ENCODE results near the gene TWF2. TPM values are rescaled to one million over a fixed set of nuclear protein-coding genes. Genes with fewer than 3 reads are reported as not detected.

TWF2 gene
- total and polyA plus RNA-seq, 10 of the 15 experiments (the other 5 are each of a cell fraction or from before 2014, with no cell fraction given), result 0.16 to 106 (median 68.5) TPM

- intact Hi-C loops (cut with micrococcal nuclease; ENCODE audit: unreplicated experiment) (no loop called here), in situ Hi-C loops (cut with MboI) (no loop called here)
- H3K9ac ChIP-seq (ENCODE audit: control insufficient read depth, insufficient read depth, low read length), result no peak overlapping the region
- H3K4me2 ChIP-seq (ENCODE audit: control insufficient read depth, insufficient read depth), result no peak overlapping the region
- peaks cover 26% of the 10 kb centered on the region for H3K4me1 ChIP-seq (ENCODE audit: control insufficient read depth, insufficient read depth, low read length)
- TF ChIP-seq IKZF2 (IDR thresholded peaks at IDR 0.05) (no peak), SPI1 (IDR thresholded peaks at IDR 0.05; ENCODE audit: borderline replicate concordance, insufficient read depth, low read depth, low read length) (no peak)
- H2AFZ ChIP-seq (ENCODE audit: control insufficient read depth, low read depth, low read length), result no peak overlapping the region
- POLR2A ChIA-PET, result no interaction called here
- no peaks in the 10 kb centered on the region for H3K27me3 ChIP-seq (replicated peaks in 1 of 2; ENCODE audit: control insufficient read depth in 2 of 2, insufficient read depth in 2 of 2, low read length in 1 of 2)
- CTCF ChIA-PET, result interaction anchor here (5.3 kb wide), 1 partner anchor 7 kb away, joined by 53 read pairs; no protein-coding TSS in a partner anchor
- FAIRE-seq (no peak), ATAC-seq (no peak), DNase-seq (ENCODE audit: low read depth, low spot score) (no peak)
- SMC1A ChIA-PET (ENCODE audit: uncharacterized antibody, unreplicated experiment), result no interaction called here
- 98% methylated on average over 10 of the region's 10 CpGs for WGBS (ENCODE audit: insufficient coverage, insufficient replicate concordance, low lambda C conversion rate, missing lambda C conversion rate)
- peaks cover 3% of the 10 kb centered on the region for H3K79me2 ChIP-seq (ENCODE audit: control insufficient read depth, insufficient read depth, low read length)
- RAD21 ChIA-PET (ENCODE audit: unreplicated experiment), result no interaction called here
- no peak overlapping the region for H3K4me3 ChIP-seq
- H4K20me1 ChIP-seq (ENCODE audit: control insufficient read depth, insufficient read depth), result no peaks in the 10 kb centered on the region
- no peak overlapping the region for H3K27ac ChIP-seq (ENCODE audit: control insufficient read depth, insufficient read depth)
- no TSS peak for BruUV-seq (replicated peaks)
- H3K9me3 ChIP-seq (replicated peaks; ENCODE audit: control insufficient read depth, insufficient read depth, low read length), result no peaks in the 10 kb centered on the region
- H3K36me3 ChIP-seq (ENCODE audit: control insufficient read depth in 2 of 2, insufficient read depth in 2 of 2, low read length in 1 of 2), result peaks cover 12 to 27% of the 10 kb centered on the region in 2 experiments; a peak in 3 of 4 replicates
Measured at GRCh38 chr3:52228266-52228665, 10.7 kb downstream of the TWF2 start.

- H3K79me2 ChIP-seq (ENCODE audit: control insufficient read depth, insufficient read depth, low read length), result peaks cover 3% of the 10 kb centered on the region
- BruUV-seq (replicated peaks), result no TSS peak
- no peaks in the 10 kb centered on the region for H3K27me3 ChIP-seq (replicated peaks in 1 of 2; ENCODE audit: control insufficient read depth in 2 of 2, insufficient read depth in 2 of 2, low read length in 1 of 2)
- POLR2A ChIA-PET, result interaction anchor here (3.1 kb wide), 1 partner anchor 51 kb away, joined by 34 read pairs; the partner anchor contains the start of gene WDR82
- ATAC-seq (no peak), DNase-seq (ENCODE audit: low read depth, low spot score) (no peak), FAIRE-seq (no peak)
- H3K4me2 ChIP-seq (ENCODE audit: control insufficient read depth, insufficient read depth), result no peak overlapping the region
- SMC1A ChIA-PET (ENCODE audit: uncharacterized antibody, unreplicated experiment), result interaction anchor here (3.9 kb wide), 1 partner anchor 10 kb away, joined by 25 read pairs; the partner anchor contains the start of gene TWF2
- H3K9ac ChIP-seq (ENCODE audit: control insufficient read depth, insufficient read depth, low read length), result no peak overlapping the region
- H3K4me3 ChIP-seq, result no peak overlapping the region
- no peak overlapping the region for H2AFZ ChIP-seq (ENCODE audit: control insufficient read depth, low read depth, low read length)
- RAD21 ChIA-PET (ENCODE audit: unreplicated experiment), result no interaction called here
- in situ Hi-C loops (cut with MboI) (no loop called here), intact Hi-C loops (cut with micrococcal nuclease; ENCODE audit: unreplicated experiment) (no loop called here)
- CTCF ChIA-PET, result interaction anchor here (0.9 to 2.8 kb wide), 3 partner anchors 9 to 111 kb away, joined by 3 to 25 read pairs (median 5); partner anchors contain the start of gene TWF2
- H3K27ac ChIP-seq (ENCODE audit: control insufficient read depth, insufficient read depth), result no peak overlapping the region
- H3K9me3 ChIP-seq (replicated peaks; ENCODE audit: control insufficient read depth, insufficient read depth, low read length), result no peaks in the 10 kb centered on the region
- peaks cover 26% of the 10 kb centered on the region for H3K4me1 ChIP-seq (ENCODE audit: control insufficient read depth, insufficient read depth, low read length)
- WGBS (ENCODE audit: insufficient coverage, insufficient replicate concordance, low lambda C conversion rate, missing lambda C conversion rate), result 91% methylated on average over 7 of the region's 7 CpGs
- peaks cover 12 to 25% of the 10 kb centered on the region in 2 experiments; a peak in 3 of 4 replicates for H3K36me3 ChIP-seq (ENCODE audit: control insufficient read depth in 2 of 2, insufficient read depth in 2 of 2, low read length in 1 of 2)
- no peaks in the 10 kb centered on the region for H4K20me1 ChIP-seq (ENCODE audit: control insufficient read depth, insufficient read depth)
- TF ChIP-seq ZNF687 (IDR thresholded peaks at IDR 0.05), result no peak
- no peak for TF ChIP-seq POU2F2 (IDR thresholded peaks at IDR 0.05; ENCODE audit: borderline replicate concordance, low read depth, low read length)
- TF ChIP-seq CHD2 (IDR thresholded peaks at IDR 0.05; ENCODE audit: borderline replicate concordance, low read depth, low read length), result no peak
- TF ChIP-seq HDAC2 (IDR thresholded peaks at IDR 0.05), result no peak
- TF ChIP-seq NR2C1 (IDR thresholded peaks at IDR 0.05), result no peak
- TF ChIP-seq ZNF217 (IDR thresholded peaks at IDR 0.05), result no peak
- no peak for TF ChIP-seq RELA (IDR thresholded peaks at IDR 0.05; ENCODE audit: borderline replicate concordance, partially characterized antibody)
- TF ChIP-seq MXI1 (IDR thresholded peaks at IDR 0.05; ENCODE audit: low read depth, low read length), result no peak
- TF ChIP-seq JUND (IDR thresholded peaks at IDR 0.05; ENCODE audit: low read depth, low read length), result no peak
- TF ChIP-seq IRF3 (IDR thresholded peaks at IDR 0.05), result no peak
Measured at GRCh38 chr3:52227766-52228165, 11.2 kb downstream of the TWF2 start.

All from GM12878 (cell line).